ENCODE results near the gene KCNG1.

DNA sequence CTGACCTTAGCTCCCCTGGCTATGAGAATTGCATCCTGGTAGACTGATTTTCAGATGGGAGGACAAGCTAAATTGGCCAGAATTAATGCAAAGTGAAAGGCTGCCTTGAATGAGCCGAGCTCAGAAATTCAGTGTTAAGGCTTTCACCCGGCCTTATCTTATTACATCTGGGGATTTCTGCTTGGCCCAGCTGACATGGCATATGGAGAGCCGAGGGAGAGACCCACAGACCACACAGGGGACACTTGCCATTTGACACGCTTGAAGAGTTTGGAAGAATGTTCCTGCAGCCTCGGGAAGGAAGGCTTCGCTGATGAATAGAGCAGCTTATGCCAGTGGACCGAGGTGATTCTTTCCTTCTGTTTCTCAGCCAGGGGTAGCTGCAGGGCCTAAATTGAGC is 55.3 kb downstream of the KCNG1 start:
- TF ChIP-seq POLR2A (IDR thresholded peaks at IDR 0.05; ENCODE audit: low read depth, low read length) (no peak), POLR2AphosphoS5 (IDR thresholded peaks at IDR 0.05; ENCODE audit: low read depth, low read length) (no peak), TAF1 (IDR thresholded peaks at IDR 0.05; ENCODE audit: borderline replicate concordance, low read depth, low read length) (no peak)
